Stimulated activated CD8-positive, alpha-beta memory T cell treated with anti-CD3 and anti-CD28 coated beads, Interleukin-2, amount 100 ng/mL, for 48 hours (primary cell): ENCODE data around the gene MICU1.

Source experiments
- DNase-seq, 2 donors: peaks; one replicate each; pipeline ENCODE4 v3.0.0-alpha.2; 2020; ENCODE audit warnings: low read depth in 2 of 2

MICU1 gene

DNA sequence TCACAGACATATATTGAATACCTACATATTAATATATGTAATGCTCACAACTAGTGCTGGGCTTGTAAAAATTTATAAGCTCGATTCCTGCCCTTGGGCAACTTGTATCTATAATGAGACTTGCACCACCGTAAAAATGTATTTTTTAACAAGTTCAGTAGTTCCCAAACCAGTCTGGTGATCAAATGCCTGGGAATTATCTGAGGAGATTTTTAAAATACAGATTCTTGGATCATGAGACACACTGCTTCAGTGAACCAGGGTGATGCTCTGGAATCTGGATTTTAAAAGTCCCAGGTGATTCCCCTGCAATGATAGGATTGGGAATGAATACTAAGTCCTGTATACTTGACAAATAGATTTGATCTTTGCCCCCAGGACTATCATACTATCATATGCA, 4.3 kb upstream of the MICU1 start:
- no peak for DNase-seq

DNA sequence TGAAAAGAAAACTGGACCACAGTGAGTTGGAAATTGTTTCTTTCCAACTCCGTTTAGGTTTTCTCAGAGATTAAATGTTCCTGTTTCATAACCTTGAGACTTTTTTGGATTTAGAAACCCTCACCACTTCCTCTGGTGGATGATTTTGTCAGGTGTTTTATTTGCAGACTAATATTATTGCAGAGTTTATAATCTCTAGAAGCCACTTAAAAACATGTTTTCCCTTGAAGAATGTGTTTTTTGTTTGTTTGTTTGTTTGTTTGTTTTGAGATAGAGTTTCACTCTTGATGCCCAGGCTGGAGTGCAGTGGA, 520 bp upstream of the MICU1 start:
- no peak for DNase-seq

DNA sequence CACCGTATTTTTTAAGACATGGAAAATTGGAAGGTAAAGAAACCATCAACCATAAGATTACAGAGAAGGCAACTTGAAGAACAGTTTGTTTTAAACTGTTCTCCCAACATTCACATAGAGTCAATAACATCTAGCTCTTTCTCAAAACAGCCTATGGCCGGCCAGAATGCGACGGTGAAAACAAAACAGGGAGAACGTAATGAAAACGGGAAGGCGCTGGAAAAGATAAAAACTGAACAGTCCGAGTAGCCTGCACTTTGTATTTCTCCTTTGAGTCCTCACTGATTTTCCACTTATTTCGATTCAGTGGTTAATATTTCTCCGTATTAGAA, 637 bp downstream of the MICU1 start:
- DNase-seq = no peak

DNA sequence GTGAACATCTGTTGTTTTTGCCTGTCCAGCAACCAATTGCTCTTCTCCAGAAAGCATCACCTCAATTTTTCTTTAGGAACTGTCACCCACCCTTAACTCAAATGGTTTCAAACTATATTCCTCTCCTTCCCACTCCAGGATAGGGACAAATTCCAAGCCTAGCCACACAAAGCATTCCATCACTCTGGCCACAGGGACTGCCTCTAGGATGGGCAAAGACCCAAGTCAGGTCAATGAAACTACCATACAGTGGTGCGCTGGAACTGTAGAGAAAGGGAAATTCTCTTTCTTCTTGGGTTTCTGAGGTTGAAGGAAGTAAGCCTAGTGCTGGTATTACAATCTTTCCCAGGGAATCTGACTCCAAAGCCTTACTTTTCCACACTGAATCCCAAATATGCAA, 3.6 kb downstream of the MICU1 start:
- no peak for DNase-seq

GRCh38 chr10:72616716-72617115, 9.2 kb downstream of the MICU1 start:
- DNase-seq = no peak

- no peak for DNase-seq
Measured at GRCh38 chr10:72615970-72616369, 9.9 kb downstream of the MICU1 start.

GRCh38 chr10:72612203-72612826, 13.6 kb downstream of the MICU1 start:
- no peak for DNase-seq

DNA sequence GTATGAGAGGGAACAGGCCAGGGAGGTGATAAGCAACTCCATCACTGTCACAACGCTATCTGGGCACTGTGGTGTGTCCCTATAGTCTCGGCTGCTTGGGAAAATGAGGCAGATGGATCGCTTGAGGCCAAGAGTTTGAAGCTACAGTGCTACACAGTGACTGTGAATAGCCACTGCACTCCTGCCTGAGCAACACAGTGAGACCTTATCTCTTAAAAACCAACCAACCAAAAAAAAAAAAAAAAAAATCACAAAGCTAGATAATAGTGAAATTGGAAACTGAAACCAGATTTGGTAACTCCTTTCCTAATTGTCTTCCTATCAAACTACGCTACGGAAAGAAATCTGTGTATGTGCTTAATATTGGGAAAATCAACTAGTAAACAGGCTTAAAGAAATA, 14.1 kb downstream of the MICU1 start:
- no peak for DNase-seq

- no peak for DNase-seq
Measured at GRCh38 chr10:72610466-72610865, 15.4 kb downstream of the MICU1 start.

- no peak for DNase-seq
Measured at GRCh38 chr10:72605122-72605521, 20.8 kb downstream of the MICU1 start.

DNA sequence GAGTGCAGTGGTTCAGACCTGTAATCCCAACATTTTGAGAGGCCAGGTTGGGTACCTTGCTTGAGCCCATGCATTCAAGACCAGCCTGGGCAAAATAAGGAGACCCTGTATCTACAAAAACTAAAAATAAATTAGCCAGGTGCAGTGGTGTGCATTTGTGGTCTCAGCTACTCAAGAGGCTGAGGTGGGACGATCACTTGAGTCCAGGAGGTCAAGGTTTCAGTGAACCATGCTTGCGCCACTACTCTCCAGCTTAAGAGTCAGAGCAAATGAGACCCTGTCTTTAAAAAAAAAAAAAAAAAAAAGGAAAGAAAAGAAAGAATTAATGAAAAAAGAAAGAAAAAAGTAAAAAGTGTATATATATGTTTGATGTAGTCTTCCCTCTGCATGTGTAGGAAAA, 24.7 kb downstream of the MICU1 start:
- DNase-seq = no peak

GRCh38 chr10:72598769-72599701, 26.8 kb downstream of the MICU1 start:
- no peak for DNase-seq

GRCh38 chr10:72597897-72598296, 28.0 kb downstream of the MICU1 start:
- no peak for DNase-seq

- no peak for DNase-seq
Measured at GRCh38 chr10:72595436-72595835, 30.4 kb downstream of the MICU1 start.

DNA sequence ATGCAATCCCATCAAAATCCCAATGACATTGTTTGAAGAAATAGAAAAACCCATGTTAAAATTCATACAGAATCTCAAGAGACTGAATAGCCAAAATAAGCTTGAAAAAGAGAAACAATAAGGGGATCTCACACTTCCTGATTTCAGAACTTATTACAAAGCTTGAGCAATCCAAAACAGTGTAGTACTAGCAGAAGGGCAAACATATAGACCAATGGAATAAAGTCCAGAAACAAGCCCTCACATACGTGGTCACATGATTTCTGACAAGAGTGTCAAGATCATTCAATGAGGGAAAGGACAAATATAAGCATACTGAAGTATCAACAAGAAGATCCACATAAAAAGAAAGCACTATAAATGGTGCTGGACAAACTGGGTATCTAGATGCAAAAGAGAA, 31.9 kb downstream of the MICU1 start:
- DNase-seq = no peak

- no peak for DNase-seq
Measured at GRCh38 chr10:72588266-72588665, 37.6 kb downstream of the MICU1 start.

DNA sequence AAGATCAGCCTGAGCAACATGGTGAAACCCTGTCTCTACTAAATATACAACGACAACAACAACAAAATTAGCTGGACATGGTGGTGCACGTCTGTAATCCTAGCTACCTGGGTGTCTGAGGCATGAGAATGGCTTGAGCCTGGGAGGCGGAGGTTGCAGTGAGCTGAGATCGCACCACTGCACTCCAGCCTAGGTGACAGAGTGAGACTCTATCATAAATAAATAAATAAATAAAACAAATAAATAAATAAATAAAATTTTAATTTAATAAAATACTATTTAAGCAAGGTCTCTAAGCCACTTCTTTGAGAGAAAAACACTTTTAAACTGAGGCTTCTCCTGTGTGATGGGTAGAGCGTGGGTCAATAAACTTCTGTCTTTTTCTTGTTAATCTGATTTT, 38.3 kb downstream of the MICU1 start:
- DNase-seq = no peak

DNA sequence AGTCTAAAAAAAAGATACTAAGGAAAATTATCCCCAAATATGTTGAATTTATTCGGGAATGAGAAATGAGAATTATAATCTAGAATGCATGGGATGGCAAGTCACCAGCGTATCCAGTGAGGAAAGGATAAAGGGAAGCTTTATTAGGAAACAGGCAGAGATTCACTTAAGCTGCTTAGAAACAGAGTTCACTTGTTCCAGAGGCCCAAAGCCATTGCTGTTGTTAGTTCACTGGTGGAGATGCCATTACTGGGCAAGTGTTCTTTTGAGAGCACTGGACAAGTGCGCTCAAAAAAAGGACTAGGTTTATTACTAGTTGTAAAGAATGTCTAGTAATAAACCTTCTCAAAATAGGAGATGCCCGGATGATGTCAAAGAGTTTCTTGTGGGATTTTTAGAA, 51.2 kb downstream of the MICU1 start:
- DNase-seq = no peak

DNA sequence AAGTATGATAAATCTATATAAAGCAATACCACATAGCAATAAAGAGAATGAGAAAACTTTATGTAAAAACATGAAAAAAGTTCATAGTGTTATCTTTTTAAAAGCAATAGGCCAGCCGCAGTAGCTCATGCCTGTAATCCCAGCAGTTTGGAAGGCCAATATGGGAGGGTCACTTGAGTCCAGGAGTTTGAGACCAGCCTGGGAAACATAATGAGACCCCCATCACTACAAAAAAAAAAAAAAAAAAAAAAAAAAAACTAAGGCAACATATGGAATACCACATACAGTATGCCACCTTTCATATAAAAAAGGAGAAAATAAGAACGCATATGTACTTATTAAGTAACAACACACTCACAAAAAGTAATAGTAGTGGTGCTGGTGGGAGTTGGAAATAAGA, 52.8 kb downstream of the MICU1 start:
- DNase-seq = no peak

DNA sequence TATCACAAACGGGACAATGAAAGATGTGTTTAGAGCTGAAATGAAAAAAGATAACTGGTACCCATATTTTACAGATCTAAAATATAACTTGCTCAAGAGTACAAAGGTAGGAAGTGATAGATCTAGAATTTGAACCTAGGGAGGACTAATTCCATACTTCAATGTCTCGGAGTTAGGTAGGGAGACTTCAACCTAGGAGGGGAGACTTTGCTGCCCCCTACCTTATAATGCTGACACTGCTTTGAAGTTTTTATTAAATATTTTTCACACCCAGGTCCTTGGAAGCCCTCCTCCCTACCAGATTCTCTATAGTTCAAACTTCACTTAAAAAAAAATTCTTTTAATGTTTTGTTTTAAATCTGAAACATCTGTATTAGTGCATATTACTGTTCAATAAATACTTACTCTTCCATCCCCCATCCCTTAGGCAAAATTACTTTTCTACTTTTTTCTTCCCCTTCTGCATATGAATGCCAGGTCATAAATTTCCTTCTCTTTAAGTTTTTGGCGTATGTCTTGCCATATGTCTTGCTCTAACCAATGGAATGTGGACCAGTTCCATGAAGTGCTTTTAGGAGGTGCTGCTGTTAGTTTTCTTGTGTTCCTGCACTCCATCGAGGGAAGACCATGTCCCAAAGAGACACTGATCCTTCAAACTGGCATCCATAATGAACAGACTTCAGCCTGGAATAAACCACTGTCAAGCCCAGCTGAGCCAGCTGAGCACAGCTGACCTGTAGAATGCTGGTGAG, 57.8 kb downstream of the MICU1 start:
- DNase-seq = no peak

DNA sequence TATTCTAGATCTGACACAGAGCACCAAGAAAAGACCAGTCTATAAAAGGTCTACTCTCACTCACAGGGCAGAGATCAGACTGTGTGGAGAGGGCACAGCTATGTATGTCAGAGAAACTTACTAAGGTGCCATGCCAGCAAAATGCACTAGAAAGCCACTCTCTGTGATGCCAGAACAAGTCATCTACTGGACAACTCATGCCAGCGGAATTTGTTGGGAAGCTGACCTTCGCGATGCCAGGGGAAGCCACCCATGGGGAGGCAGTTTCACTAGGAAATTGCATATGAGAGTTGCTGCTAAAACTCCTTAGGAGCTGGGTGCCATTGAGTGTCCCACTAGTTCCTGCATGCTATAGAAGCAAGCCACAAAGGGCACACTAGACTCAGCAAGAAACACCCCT, 58.5 kb downstream of the MICU1 start:
- no peak for DNase-seq

DNA sequence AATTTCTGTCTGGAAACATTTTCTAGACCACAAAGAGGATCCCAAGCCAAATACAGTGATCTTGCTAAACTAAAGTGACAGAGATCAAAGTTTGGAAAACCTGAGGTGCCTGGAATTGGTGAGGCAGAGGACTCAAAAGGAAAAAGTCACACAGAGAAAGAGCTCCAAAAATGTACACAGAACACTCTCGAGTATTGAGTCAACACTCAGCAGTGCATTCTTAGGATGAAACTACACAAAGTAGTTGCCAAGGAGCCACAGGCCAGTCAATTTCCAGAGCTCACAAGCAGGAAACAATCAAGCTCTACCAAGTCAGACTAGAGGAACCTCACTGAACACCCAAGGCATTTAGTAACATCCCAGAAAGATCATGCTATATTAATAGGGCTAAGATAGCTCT, 61.3 kb downstream of the MICU1 start:
- DNase-seq = no peak

- DNase-seq = no peak
Measured at GRCh38 chr10:72563327-72563932, 62.4 kb downstream of the MICU1 start.
